ENCODE measurements around the gene ATG12.

The ATG12 gene

DNA sequence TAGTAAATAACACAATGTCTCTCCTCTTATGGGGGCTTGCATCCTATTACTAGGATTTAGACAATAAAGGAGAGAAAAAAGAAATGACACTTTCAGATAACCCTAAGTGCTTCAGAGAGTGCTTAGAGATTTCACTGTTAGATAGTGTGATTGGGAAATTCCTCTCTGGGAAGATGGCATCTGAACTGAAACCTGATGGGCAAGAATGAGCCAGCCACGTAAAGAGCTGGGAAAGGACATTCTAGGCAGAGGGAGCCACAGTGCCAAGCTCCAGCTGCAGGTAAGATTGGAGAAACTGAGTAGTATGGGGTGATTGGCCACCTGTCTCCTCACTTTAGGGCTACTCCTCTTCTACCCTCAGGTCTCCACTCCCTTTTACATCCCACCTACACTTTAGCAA, 39.4 kb downstream of the ATG12 start:
- no peaks in the 10 kb centered on the region for H3K27me3 ChIP-seq (ENCODE audit: insufficient read depth, low read depth, severe bottlenecking)
- no peak for DNase-seq
- no peak overlapping the region for H3K4me3 ChIP-seq (ENCODE audit: low read depth, low read length)
- TF ChIP-seq, protein P1, sequence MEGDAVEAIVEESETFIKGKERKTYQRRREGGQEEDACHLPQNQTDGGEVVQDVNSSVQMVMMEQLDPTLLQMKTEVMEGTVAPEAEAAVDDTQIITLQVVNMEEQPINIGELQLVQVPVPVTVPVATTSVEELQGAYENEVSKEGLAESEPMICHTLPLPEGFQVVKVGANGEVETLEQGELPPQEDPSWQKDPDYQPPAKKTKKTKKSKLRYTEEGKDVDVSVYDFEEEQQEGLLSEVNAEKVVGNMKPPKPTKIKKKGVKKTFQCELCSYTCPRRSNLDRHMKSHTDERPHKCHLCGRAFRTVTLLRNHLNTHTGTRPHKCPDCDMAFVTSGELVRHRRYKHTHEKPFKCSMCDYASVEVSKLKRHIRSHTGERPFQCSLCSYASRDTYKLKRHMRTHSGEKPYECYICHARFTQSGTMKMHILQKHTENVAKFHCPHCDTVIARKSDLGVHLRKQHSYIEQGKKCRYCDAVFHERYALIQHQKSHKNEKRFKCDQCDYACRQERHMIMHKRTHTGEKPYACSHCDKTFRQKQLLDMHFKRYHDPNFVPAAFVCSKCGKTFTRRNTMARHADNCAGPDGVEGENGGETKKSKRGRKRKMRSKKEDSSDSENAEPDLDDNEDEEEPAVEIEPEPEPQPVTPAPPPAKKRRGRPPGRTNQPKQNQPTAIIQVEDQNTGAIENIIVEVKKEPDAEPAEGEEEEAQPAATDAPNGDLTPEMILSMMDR (IDR thresholded peaks at IDR 0.05; ENCODE audit: low read depth, low read length): no peak
- H3K36me3 ChIP-seq: no peaks in the 10 kb centered on the region
- H3K27ac ChIP-seq: no peak overlapping the region
- no peaks in the 10 kb centered on the region for H3K9me3 ChIP-seq (ENCODE audit: severe bottlenecking)

DNA sequence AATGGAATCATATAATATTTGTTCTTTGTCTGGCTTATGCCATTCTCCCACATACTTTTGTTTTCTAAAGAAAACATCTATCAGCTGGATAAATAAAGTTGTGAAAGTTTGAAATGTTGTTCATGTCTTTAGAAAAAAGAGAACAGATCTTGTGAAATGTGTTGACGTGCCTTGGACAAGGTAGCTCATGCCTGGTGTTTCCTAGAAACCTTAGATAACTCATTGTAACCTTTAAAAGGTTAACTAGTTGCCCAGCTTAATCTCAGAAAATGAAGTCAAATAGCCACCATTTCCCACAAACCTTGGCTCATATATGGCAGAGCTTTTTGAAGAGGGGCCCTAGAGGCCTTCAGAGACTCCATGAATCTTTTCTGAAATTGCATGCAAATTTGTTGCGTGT, 40.2 kb downstream of the ATG12 start:
- no peak for DNase-seq
- no peak overlapping the region for H3K27ac ChIP-seq
- H3K27me3 ChIP-seq (ENCODE audit: insufficient read depth, low read depth, severe bottlenecking): no peaks in the 10 kb centered on the region
- H3K9me3 ChIP-seq (ENCODE audit: severe bottlenecking): no peaks in the 10 kb centered on the region
- H3K4me3 ChIP-seq (ENCODE audit: low read depth, low read length): no peak overlapping the region
- TF ChIP-seq, protein P1 (IDR thresholded peaks at IDR 0.05; ENCODE audit: low read depth, low read length): no peak
- H3K36me3 ChIP-seq: no peaks in the 10 kb centered on the region

DNA sequence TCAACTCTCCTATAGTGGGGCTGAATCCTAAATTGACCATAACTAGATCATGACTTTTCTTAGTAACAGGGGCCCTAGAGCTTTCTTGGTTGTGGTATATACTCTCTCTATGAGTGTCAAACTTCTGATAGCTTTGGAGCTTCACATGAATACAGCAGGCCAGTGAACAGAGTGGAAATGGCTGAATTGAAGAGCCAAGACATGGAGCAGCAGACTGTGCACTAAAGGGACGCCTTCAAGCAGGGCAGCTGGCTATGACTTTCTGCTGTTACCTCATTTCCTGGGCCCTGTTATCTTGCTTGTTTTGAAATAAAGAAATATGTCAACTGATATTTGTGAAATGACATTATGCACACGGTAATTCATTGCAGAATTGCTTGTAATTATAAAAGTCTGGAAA, 41.3 kb downstream of the ATG12 start:
- DNase-seq: no peak
- Histone ChIP-seq H3K27ac (no peak overlapping the region), H3K36me3 (no peaks in the 10 kb centered on the region), H3K4me3 (ENCODE audit: low read depth, low read length) (no peak overlapping the region), H3K27me3 (ENCODE audit: insufficient read depth, low read depth, severe bottlenecking) (no peaks in the 10 kb centered on the region), H3K9me3 (ENCODE audit: severe bottlenecking) (no peaks in the 10 kb centered on the region)
- TF ChIP-seq, protein P1 (IDR thresholded peaks at IDR 0.05; ENCODE audit: low read depth, low read length): no peak

DNA sequence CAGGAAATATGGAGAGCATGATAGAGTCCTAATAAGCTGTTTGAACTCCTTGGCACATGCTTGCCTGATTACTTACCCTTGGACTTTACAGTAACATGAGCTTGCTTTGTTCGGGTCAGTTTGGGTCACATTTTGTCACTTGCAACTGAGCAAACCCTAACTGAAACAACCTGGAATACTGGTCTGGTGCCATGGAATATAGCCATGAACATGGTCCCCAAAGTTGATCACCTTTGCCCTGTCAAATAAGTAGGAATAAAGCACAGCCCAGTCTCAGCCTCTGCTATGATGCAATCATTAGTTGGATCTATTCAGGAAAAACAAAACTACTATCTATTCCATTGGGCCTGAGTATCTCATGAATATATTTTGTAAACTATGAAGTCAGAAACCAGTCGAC, 43.1 kb downstream of the ATG12 start:
- no peaks in the 10 kb centered on the region for H3K36me3 ChIP-seq
- H3K9me3 ChIP-seq (ENCODE audit: severe bottlenecking): no peaks in the 10 kb centered on the region
- TF ChIP-seq, protein P1 (IDR thresholded peaks at IDR 0.05; ENCODE audit: low read depth, low read length): no peak
- no peak overlapping the region for H3K4me3 ChIP-seq (ENCODE audit: low read depth, low read length)
- DNase-seq: no peak
- H3K27ac ChIP-seq: no peak overlapping the region
- H3K27me3 ChIP-seq (ENCODE audit: insufficient read depth, low read depth, severe bottlenecking): no peaks in the 10 kb centered on the region

DNA sequence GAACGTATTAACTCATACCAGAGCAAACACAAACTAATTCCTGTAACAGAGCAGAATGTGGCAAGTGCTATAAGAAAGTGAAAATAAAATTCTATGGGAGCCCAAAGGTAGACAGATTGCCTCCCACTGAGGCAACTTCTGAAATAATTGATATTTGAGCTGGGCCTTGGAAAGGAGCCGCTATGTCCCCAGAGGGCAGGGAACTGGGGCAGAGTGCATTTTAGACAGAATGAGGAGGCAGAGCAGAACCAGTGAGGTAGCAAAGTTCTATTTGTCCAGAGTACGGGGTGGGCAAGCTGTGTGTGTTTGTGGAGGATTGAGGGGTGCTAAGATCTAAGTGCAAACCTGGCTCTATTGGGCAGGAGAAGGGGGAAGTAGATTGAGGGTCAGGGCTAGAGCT, 44.7 kb downstream of the ATG12 start:
- no peak for DNase-seq
- no peak overlapping the region for H3K4me3 ChIP-seq (ENCODE audit: low read depth, low read length)
- H3K27me3 ChIP-seq (ENCODE audit: insufficient read depth, low read depth, severe bottlenecking): no peaks in the 10 kb centered on the region
- H3K36me3 ChIP-seq: no peaks in the 10 kb centered on the region
- TF ChIP-seq, protein P1 (IDR thresholded peaks at IDR 0.05; ENCODE audit: low read depth, low read length): no peak
- H3K27ac ChIP-seq: no peak overlapping the region
- H3K9me3 ChIP-seq (ENCODE audit: severe bottlenecking): no peaks in the 10 kb centered on the region

DNA sequence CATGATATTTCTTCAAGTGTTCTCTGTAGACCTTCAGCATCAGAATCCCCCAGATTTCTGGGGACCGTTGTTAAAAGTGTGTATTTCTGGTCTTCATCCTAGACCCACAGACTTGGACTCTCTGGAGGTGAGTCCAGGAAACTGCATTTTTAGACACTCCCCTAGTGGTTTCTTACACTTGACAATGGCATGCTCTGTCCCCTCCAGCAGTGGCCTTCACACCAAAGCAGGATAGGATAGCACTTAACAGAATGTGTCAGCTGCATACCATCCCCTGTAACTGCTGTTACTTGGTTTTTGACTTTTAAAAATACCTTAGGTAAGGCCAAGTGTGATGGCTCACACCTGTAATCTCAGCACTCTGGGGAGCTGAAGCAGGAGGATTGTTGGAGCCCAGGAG, 45.7 kb downstream of the ATG12 start:
- no peak overlapping the region for H3K4me3 ChIP-seq (ENCODE audit: low read depth, low read length)
- H3K9me3 ChIP-seq (ENCODE audit: severe bottlenecking): no peaks in the 10 kb centered on the region
- TF ChIP-seq, protein P1 (IDR thresholded peaks at IDR 0.05; ENCODE audit: low read depth, low read length): no peak
- no peak for DNase-seq
- H3K36me3 ChIP-seq: no peaks in the 10 kb centered on the region
- H3K27me3 ChIP-seq (ENCODE audit: insufficient read depth, low read depth, severe bottlenecking): no peaks in the 10 kb centered on the region
- H3K27ac ChIP-seq: no peak overlapping the region
